HG03066 (cell line): ENCODE data around the gene RETREG1.
"Not testable (repeated sequence)": the region's sequence is repeated elsewhere in the genome, so short reads cannot be mapped to it uniquely, and the experiment has no call there.

ENCODE experiments used
- ATAC-seq: cut with Tn5 transposase; IDR thresholded peaks from one replicate; pipeline ENCODE4 v1.9.1; 2021; ENCODE audit warnings: low read depth; ENCODE audit not compliant: unreplicated experiment

RETREG1 gene, protein sequence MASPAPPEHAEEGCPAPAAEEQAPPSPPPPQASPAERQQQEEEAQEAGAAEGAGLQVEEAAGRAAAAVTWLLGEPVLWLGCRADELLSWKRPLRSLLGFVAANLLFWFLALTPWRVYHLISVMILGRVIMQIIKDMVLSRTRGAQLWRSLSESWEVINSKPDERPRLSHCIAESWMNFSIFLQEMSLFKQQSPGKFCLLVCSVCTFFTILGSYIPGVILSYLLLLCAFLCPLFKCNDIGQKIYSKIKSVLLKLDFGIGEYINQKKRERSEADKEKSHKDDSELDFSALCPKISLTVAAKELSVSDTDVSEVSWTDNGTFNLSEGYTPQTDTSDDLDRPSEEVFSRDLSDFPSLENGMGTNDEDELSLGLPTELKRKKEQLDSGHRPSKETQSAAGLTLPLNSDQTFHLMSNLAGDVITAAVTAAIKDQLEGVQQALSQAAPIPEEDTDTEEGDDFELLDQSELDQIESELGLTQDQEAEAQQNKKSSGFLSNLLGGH

DNA sequence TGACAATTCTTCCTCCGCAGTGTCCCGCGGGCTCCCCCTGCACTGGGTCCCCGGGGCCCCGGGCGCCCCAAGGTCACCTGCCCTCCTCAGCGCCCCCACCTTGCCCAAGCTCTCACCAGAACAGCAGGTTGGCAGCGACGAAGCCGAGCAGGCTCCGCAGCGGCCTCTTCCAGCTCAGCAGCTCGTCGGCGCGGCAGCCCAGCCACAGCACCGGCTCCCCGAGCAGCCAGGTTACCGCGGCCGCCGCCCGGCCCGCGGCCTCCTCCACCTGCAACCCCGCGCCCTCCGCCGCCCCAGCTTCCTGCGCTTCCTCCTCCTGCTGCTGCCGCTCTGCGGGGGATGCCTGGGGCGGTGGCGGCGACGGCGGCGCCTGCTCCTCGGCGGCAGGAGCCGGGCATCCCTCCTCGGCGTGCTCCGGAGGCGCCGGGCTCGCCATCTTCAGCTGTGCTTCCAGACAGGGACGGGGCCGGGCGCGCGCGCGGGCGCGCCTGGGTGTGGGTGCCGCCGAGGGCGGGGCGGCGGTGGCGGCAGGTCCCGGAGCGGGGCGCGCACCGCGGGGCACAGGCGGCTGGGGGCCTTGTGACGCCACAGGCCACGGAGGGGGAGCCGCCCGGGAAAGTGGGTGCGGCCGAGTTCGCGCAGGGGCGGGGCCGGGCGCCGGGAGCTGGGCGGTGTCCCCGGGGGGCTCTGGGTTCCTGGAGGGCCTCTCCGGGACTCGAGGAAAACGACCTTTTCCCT lies at the start of gene RETREG1:
RETREG1 (minus strand) TSS at position 462 of the 738 bp plus-strand sequence; CDS start at position 436, 26 bp downstream.
- ATAC-seq, result peak; percentile 51

DNA sequence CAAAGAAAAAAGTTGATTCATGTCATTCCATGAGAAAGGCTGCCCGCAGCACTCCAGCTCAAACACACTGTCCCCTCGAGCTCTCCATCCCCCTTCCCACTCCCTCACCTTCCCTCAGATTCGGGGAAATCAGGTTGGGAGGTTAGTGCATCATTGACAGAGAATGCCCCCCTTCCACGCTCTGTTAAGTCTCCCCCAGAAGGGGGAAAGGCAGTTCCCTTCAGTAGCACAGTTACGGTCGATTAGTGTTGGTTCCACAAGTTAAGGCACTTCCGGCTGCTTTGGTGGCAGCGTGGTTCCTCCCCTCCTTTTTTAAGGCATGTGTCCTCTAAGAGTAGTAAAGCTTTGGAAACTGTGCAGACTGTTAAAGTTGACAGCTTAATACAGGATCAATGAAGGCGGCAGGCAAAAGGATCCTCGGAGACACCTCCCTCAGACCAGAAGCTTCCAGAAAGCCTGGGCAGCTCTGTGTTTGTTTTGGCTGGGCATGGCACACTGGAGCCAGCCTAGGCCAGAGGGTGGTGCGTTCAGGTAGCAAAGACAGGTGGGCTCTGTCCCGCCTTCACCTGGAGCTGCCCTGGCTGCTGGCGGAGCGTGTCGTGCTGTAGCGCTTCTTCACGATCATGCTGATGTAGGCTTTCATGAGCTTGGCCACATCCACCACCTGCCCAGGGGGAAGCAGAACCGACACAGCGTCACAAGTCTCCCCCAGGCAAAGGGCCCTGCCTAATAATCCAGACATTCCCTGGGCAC lies 49.5 kb upstream of the RETREG1 start:
- ATAC-seq, result no peak

DNA sequence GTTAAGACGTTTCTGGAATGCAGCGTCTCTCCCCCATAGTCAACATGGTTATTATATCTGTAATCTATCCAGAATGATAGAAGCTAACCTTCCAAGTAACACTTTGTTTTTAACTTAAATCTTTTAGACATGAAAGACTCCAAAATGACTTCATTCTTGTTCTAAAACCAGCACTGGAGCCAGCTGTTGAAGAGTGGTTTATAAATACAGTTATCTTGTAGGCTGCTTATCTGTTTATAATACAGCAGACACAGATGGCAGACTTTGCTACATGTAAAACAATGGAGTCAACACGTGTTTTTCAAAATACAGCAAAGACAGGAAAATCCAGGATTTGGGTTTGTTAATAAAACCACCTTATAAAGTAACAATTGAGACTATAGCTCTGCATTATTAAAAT lies 48.8 kb upstream of the RETREG1 start:
- ATAC-seq, result no peak

DNA sequence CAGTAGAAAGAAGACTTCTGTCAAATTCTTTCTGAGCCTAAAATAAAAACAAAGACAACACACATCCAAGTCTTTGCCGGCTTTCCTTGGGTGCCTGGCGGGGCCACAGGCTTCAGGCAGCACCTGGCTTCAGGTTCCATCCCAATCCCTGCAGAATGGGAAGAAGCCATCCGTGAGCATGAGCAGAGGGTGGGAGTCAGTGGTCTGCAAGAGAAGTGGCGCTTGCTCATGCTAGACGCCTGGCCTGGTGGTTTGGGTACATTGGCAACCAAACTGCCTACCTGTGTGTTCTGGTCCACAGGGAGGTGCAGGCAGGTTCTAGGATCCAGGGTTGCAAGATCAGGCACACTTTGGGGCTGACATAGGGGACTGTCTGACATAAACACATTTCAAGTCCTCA lies 47.6 kb upstream of the RETREG1 start:
- no peak for ATAC-seq

DNA sequence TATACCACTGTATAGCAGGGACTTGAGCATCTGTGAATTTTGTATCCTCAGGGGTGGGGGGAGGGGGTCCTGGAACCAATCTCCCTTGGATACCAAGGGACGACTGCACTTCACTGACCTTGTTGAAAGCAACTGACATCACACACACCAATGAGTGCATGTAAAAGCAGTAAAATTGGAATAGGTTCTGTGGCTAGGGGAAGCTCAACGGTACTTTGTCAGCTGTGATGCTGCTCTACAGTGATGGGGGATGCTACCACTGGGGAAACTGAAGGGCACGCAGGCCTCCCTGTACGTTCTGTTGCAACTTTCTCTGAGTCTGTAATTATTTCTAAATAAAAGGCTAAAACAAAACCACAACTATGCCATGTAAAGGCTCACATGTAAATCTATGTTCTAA lies 47.0 kb upstream of the RETREG1 start:
- ATAC-seq, result no peak

DNA sequence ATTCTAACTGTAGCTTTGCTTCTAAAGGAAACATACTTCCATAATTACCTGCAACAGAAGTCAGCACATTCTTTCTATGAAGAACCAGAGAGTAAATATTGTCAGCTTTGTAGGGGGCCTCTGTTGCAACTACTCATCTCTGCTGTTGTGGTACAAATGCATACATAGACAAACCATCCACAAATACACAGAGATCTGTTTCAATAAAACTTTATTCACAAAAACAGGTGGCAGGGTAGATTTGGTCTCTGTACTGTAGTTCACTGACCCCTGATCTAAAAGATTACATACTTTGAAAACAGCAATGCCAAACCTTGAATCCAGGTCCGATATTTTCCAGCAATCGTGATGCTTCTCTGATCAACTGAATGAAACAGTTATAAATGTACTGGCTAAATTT lies 44.9 kb upstream of the RETREG1 start:
- no peak for ATAC-seq

- no peak for ATAC-seq
Measured at GRCh38 chr5:16660982-16661381, 44.2 kb upstream of the RETREG1 start.

DNA sequence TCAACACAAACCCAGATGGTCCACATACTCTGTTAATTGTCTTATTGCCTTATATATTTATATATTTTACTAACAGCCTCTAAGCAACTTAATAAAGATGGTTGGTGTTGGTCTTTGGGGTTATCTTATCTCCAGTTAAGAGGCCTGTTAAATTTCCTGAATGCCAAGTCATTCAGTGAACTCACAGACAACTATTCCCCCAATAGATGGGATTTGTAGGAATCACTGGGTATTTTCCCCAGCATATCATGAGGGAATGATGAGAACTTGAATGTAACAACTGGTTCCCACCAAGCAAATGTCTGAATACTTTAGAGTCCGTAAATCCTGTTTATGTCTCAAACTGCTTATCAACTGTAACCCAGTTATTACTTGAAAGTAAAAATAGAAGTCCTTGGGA lies 42.7 kb upstream of the RETREG1 start:
- ATAC-seq, result no peak

GRCh38 chr5:16656561-16657191 lies 39.9 kb upstream of the RETREG1 start:
- no peak for ATAC-seq

DNA sequence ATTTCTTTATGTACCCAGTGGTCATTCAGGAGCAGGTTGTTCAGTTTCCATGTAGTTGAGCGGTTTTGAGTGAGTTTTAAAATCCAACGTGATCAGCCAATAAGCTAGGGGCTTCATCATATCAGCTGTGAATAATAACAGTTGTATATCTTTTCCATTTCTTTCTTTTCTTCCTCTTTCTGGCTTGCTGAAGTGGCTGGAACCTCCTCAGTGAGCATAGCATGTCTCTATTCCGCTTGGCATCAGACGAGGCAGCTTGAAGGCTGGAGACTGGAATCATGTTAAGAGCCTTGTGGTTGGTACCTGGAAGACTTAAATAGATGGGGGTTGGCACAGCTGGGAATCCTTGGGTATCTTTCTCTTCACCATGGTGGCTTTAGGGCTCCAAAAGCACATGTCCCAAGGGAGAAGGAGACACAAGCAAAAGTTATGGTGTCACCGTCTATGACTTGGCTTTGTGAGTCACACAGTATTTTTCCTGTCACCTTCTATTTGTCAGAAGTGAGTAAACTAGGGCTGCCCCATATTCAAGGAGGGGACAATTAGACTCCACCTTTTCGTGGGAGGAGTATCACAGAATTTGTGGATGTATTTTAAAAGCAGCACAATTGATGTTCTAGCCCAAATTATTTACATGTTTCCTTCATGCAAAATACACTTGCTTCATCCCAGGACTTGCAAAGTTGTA lies 38.0 kb upstream of the RETREG1 start:
- no peak for ATAC-seq

- ATAC-seq, result not testable (repeated sequence)
Measured at GRCh38 chr5:16648739-16649138, 31.9 kb upstream of the RETREG1 start.

DNA sequence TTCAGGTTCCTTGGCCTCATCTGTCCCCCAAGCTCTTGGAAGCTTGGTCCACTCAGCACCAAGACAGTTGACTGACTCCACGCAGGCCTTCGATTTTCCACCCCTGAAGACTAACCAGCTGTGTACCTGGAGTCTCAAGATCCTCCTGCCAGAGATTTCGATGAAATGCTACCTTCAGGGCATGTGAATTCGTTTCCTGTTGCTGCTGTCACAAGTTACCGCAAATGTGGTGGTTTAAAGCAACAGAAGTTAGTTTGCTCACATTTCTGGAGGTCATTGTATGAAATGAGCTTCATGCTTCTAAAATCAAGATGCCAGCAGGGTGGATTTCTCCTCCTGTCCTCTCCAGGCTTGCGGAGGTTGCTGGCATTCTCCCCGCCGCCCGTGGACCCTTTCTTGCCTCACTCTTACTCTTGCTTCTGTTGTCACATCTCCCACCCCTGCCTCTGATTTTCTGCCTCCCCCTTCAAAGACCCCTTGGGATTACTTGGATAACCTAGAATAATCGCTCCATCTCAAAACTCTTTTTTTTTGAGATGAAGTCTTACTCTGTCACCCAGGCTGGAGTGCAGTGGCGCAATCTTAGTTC lies 27.6 kb upstream of the RETREG1 start:
- ATAC-seq, result no peak

GRCh38 chr5:16642867-16643266 lies 26.1 kb upstream of the RETREG1 start:
- no peak for ATAC-seq

DNA sequence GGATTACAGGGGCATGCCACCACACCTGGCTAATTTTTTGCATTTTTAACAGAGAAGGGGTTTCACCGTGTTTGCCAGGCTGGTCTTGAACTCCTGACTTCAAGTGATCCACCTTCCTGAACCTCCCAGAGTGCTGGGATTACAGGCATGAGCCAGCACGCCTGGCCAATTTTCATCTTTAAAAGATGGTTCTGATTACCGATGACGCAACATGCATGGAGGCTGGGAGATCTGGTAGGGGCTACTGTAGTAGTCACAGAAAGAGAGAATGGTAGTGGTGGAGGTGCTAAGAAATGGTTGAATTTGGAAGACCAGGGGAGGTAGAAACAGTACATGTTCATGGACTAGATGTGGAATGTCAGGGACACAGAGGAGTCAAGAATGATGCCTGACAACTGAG lies 22.4 kb upstream of the RETREG1 start:
- ATAC-seq, result no peak

DNA sequence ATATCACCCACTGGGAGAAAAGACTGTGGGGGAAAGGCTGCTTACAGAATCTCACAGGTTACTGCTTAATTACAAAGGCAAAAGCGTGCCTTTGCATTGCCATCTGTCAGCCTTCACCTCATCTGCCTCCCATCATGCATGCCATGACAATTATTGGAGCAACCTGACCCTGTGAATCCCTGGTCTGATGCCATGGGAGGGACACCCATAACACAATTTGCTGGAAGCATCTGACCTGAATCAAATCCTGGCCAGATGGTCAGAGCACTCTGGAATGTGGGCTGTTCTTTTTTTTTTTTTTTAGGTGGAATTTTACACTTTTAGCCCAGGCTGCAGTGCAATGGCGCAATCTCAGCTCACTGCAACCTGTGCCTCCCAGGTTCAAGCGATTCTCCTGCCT lies 11.6 kb upstream of the RETREG1 start:
- no peak for ATAC-seq

GRCh38 chr5:16626696-16627264 lies 10.0 kb upstream of the RETREG1 start:
- ATAC-seq, result peak; percentile 72

DNA sequence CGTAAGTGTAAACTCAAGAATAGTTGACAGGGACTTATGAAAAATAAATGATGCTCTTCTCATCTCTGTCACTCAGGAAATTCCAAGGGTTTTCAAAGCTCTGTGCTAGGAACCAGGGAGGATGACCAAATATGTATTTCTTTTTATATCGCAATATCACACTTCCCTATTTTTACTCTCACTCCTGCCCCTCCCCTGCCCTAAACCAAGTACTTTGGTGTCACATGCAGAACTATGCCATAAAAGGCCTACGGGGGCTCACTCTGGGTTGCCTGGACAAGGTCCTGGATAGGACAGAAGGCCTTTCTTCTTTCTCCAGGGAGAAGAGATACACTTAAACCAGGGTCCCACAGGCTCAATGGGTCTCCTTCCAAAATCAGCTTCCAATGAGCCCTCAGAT lies 8.3 kb upstream of the RETREG1 start:
- ATAC-seq, result no peak

- ATAC-seq, result no peak
Measured at GRCh38 chr5:16619136-16619535, 2.3 kb upstream of the RETREG1 start.

DNA sequence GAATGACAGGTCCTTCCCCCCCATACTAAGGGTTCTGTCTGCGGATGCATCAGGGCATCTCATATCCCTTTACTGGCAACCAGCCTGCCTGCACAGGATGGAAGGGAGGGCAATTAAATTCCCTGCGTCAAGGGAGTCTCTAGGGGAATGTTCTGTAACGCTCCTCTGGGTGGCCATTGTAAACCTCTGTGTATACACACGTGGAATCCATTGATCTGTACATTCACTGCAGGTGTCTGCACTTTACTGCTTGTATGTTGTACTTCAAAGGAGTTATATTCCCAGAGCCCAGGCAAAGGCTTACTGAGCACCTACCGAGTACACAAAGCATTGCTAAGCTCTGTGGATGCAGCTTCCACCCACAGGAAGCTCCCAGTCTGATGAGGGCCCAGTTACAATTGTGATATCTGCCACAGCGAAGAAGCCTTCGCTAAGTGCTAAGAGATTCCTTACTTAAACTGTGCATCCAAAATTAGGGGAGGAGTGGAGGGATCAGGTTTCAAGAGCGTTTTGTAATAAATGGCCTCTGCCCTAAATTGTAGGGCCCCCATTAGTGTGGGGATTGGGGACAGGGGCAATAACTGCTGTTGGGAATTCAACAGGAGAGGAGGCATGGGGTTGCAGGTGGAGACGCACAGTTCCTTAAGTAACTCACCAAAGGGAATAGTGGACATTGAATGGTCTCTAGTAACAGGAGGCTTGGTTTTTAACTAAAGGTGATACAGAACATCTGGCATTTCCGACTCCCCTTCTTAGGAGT lies 1.5 kb upstream of the RETREG1 start:
- ATAC-seq, result no peak
